Osteocyte (in vitro differentiated cells): ENCODE measurements around the gene KCNK3. TPM values are rescaled to one million over a fixed set of nuclear protein-coding genes. Genes with fewer than 3 reads are reported as not detected.

Experiments
- DNase-seq: peaks from one replicate; pipeline ENCODE4 v3.0.0; 2021; ENCODE audit warnings: mixed read lengths; ENCODE audit not compliant: unreplicated experiment; ENCODE audit errors: extremely low spot score
- H3K27ac Mint-ChIP-seq: one replicate; pipeline ENCODE4 v1.8.0; 2021; ENCODE audit warnings: mild to moderate bottlenecking, mixed read lengths; ENCODE audit not compliant: unreplicated experiment
- H3K27me3 Mint-ChIP-seq: one replicate; pipeline ENCODE4 v1.8.0; 2021; ENCODE audit warnings: mixed read lengths; ENCODE audit not compliant: unreplicated experiment
- H3K36me3 Mint-ChIP-seq: one replicate; pipeline ENCODE4 v1.8.0; 2021; ENCODE audit warnings: mixed read lengths; ENCODE audit not compliant: unreplicated experiment
- H3K4me1 Mint-ChIP-seq: one replicate; pipeline ENCODE4 v1.8.0; 2021; ENCODE audit warnings: mixed read lengths; ENCODE audit not compliant: unreplicated experiment
- H3K4me3 Mint-ChIP-seq: one replicate; pipeline ENCODE4 v1.8.0; 2021; ENCODE audit warnings: mild to moderate bottlenecking, moderate library complexity, mixed read lengths; ENCODE audit not compliant: unreplicated experiment
- H3K9me3 Mint-ChIP-seq: one replicate; pipeline ENCODE4 v1.8.0; 2021; ENCODE audit warnings: mixed read lengths; ENCODE audit not compliant: unreplicated experiment
- CTCF ChIP-seq: fragments of 200-600 bp; sonication (generic); IDR thresholded peaks from 2 replicates; pipeline ENCODE4 v1.5.0; 2021; ENCODE audit warnings: antibody characterized with exemption, mild to moderate bottlenecking, moderate library complexity
- total RNA-seq: library from RNA; stranded (reverse); gene quantifications from 2 replicates; pipeline ENCODE4 v1.2.1, GENCODE V29; 2021

KCNK3 gene
- total RNA-seq, 1 donor from 2014 or later: 8.5 TPM

DNA sequence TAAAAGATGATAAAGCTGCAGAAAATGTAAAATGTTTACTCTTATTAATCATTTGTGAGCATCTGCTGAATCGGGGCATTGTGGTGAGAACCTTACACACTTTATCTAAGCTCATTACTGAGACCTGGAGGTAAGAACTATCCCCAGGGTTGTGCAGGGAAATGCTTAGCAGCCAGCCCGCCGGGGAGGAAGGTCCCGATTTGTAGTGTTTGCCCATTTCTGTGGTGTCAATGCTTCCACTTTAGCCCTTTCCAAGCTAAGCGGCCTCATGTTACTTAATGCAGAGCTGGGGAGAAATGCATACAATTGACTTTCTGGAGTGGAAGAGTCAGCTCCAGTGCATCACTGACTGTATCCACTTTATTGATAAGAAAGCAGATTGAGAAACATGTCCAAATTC lies 20.8 kb upstream of the KCNK3 start:
- Mint-ChIP-seq H3K4me3 (no peak overlapping the region), H3K36me3 (no peaks in the 10 kb centered on the region), H3K27ac (no peak overlapping the region), H3K4me1 (peaks cover 1% of the 10 kb centered on the region), H3K27me3 (peaks cover 52% of the 10 kb centered on the region), H3K9me3 (no peaks in the 10 kb centered on the region)
- no peak for DNase-seq
- no peak for TF ChIP-seq CTCF

DNA sequence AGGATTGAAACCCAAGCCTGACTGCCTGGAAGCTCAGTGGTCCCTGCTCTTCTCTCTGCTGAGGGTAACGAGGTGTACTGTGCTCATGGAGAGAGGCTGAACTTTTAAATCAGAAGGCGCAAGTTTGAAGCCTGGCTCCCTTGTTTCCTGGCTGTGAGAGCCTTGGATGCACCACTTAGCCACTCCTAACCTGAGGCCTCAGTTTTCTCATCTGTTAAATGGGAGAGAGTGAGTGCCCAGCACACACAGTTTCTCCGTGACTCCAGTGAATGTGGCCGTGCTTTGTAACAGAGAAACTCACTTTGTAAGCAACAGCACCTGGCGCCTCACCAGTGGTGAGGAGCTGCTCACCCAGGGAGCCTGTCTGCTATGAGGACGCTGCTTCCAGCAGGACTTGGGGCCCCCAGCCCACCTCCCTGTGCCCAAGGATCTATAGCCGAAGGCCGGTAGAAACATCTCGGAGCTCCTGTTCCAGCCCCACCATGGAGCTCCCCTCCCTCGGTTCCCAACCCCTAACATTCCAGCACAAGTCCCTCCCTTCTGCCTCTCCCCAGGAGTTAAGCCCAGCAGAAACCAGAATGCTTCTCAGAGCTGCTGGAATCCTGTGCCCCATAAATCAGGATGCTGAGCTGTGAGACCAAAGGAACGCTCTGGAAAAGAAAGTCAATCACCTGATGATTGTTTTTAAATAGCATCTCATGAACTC lies 20.3 kb upstream of the KCNK3 start:
- peaks cover 48% of the 10 kb centered on the region for H3K27me3 Mint-ChIP-seq
- DNase-seq: no peak
- H3K27ac Mint-ChIP-seq: no peak overlapping the region
- no peaks in the 10 kb centered on the region for H3K36me3 Mint-ChIP-seq
- H3K9me3 Mint-ChIP-seq: no peaks in the 10 kb centered on the region
- no peak overlapping the region for H3K4me3 Mint-ChIP-seq
- no peak for TF ChIP-seq CTCF
- H3K4me1 Mint-ChIP-seq: peaks cover 1% of the 10 kb centered on the region

DNA sequence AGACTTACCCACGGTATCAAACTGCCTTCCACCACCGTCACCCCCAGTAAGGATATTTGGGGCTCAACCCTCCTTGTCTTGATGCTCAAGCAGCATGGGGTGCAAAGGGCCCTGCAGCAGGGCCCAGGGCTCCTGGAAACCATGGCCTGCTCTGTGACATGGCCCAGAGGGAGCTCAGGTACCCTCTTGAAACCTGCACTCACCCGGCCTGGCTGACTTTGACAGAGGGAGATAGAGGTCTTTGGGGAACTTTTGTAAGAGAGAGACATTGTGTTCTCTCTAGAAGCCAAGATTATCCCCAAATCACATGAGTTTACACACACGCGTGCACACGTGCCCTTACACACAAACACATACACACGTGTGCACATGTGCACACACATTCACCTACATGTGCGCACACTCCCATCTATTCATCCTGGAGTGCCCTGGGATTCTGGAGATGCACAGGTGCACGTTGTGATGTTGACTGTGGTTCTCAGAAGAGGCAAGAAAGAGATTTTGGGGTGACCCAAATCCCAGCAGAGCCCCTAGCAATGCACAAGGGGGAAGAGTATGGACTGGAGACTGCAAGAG lies 19.6 kb upstream of the KCNK3 start:
- H3K27me3 Mint-ChIP-seq: peaks cover 44% of the 10 kb centered on the region

DNA sequence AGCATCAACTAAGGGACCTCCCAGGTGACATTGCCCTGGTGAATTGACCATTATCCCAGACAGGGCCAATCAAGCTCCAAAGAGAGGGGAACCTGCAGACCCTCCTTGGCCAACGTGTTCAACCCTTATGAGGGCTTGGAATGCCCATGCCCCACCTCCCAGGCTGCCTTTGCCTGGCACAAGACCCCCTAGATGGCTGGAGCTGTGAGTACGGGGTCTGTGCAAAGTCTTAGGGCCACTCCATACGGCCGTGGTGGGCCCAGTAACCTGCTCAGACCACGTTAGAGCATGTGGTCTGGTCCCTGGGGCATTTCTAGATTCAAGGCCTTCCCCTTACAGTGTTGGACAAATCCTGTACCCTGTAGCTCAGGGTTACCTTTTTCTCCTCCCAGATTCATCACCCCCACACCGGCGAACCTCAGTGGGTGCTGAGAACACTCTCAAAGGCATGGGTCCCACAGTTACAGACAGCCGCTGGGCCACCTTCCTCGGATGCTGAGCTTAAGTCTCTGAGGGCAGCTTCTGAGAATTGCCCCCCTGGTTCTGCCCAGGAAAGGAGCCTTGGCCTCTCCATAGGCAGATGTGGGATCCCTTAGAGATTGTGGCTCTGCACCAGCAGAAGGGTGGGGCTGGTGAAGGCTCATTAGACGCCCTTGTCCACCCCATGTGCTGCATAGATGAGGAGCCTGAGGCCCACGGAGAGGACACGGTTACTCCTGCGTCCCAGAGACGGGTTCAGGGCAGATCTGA lies 18.3 kb upstream of the KCNK3 start:
- no peak for TF ChIP-seq CTCF
- no peaks in the 10 kb centered on the region for H3K9me3 Mint-ChIP-seq
- H3K27ac Mint-ChIP-seq: no peak overlapping the region
- H3K4me3 Mint-ChIP-seq: no peak overlapping the region
- peaks cover 1% of the 10 kb centered on the region for H3K4me1 Mint-ChIP-seq
- H3K27me3 Mint-ChIP-seq: peaks cover 41% of the 10 kb centered on the region
- DNase-seq: no peak
- H3K36me3 Mint-ChIP-seq: no peaks in the 10 kb centered on the region

More for the DNA sequence above, 19.6 kb upstream of the KCNK3 start:
- Mint-ChIP-seq H3K4me3 (no peak overlapping the region), H3K9me3 (no peaks in the 10 kb centered on the region), H3K27ac (no peak overlapping the region), H3K36me3 (no peaks in the 10 kb centered on the region), H3K4me1 (peaks cover 1% of the 10 kb centered on the region)
- DNase-seq: no peak
- no peak for TF ChIP-seq CTCF

DNA sequence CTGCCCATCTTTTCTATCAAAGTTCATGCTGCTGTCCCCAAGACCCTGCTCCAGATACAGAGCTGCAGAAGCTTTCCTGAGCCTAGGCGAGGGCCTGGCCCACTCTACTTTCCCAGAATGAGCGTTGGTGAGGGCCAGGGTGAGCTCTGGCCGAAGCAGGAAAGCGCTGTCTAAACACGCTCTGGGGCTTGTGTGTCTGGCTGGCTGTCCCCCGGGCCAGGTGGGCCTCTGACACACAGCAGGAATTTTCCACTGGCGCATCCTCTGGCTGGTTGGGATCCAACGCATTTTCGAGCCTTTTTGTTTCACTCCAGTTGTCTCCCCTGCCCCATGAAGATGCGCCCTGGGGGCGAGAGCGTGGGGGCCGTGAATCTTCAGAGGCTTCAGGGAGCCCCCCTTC lies 17.8 kb upstream of the KCNK3 start:
- Mint-ChIP-seq H3K9me3 (no peaks in the 10 kb centered on the region), H3K27me3 (peaks cover 41% of the 10 kb centered on the region), H3K27ac (no peak overlapping the region), H3K4me1 (peaks cover 1% of the 10 kb centered on the region), H3K36me3 (no peaks in the 10 kb centered on the region), H3K4me3 (no peak overlapping the region)
- DNase-seq: no peak
- no peak for TF ChIP-seq CTCF
